Caco-2 (cell line): ENCODE results near the gene PARVB. TPM values are rescaled to one million over a fixed set of nuclear protein-coding genes. Genes with fewer than 3 reads are reported as not detected.

Source experiments
- BruUV-seq: library from RNA; stranded (reverse); fragments of 400-500 nt; replicated peaks from 2 replicates; lab custom pipeline; 2021; lab: Mats Ljungman, UMichigan
- CTCF ChIA-PET: fragments of 300-600 bp; sonication (Branson Sonifier 250); formaldehyde crosslinking; loops from one replicate; lab custom pipeline; 2022; ENCODE audit warnings: antibody characterized with exemption; lab: Charles Lee
- POLR2A ChIA-PET: fragments of 300-600 bp; sonication (Branson Sonifier 250); formaldehyde crosslinking; loops from one replicate; lab custom pipeline; 2022; ENCODE audit warnings: antibody characterized with exemption; lab: Charles Lee
- DNase-seq, 2 experiments: peaks; one replicate each; pipeline versions ENCODE4 v3.0.0 to v3.0.0-alpha.2; 2020 to 2022
- H3K27me3 ChIP-seq: replicated peaks from 2 replicates; pipeline ENCODE4 v1.6.0; 2011; ENCODE audit warnings: low read length; ENCODE audit not compliant: control insufficient read depth, insufficient read depth
- H3K36me3 ChIP-seq: 2 replicates; pipeline ENCODE4 v1.5.1; 2011; ENCODE audit warnings: low read length; ENCODE audit not compliant: control insufficient read depth, insufficient read depth
- H3K4me1 ChIP-seq: fragments of 250-450 bp; sonication (Bioruptor Pico); 2 replicates; pipeline ENCODE4 v1.5.1; 2020; ENCODE audit warnings: mild to moderate bottlenecking
- H3K4me3 ChIP-seq: 2 replicates; pipeline ENCODE4 v1.5.1; 2011; ENCODE audit warnings: low read depth, mild to moderate bottlenecking, control low read depth, low read length
- H3K9me3 ChIP-seq: fragments of 250-450 bp; sonication (Bioruptor Pico); 2 replicates; pipeline ENCODE4 v1.5.1; 2020; ENCODE audit warnings: mild to moderate bottlenecking, moderate library complexity
- H3K27ac Mint-ChIP-seq: one replicate; pipeline ENCODE4 v1.8.0; 2022; ENCODE audit warnings: mixed read lengths; ENCODE audit not compliant: unreplicated experiment
- H3K27me3 Mint-ChIP-seq: one replicate; pipeline ENCODE4 v1.8.0; 2022; ENCODE audit warnings: mixed read lengths; ENCODE audit not compliant: insufficient read depth, unreplicated experiment
- H3K36me3 Mint-ChIP-seq: one replicate; pipeline ENCODE4 v1.8.0; 2022; ENCODE audit warnings: mild to moderate bottlenecking, mixed read lengths; ENCODE audit not compliant: insufficient read depth, unreplicated experiment
- H3K4me1 Mint-ChIP-seq: one replicate; pipeline ENCODE4 v1.8.0; 2022; ENCODE audit warnings: low read depth, mixed read lengths; ENCODE audit not compliant: unreplicated experiment
- H3K4me3 Mint-ChIP-seq: one replicate; pipeline ENCODE4 v1.8.0; 2022; ENCODE audit warnings: mild to moderate bottlenecking, moderate library complexity, mixed read lengths; ENCODE audit not compliant: unreplicated experiment
- H3K9me3 Mint-ChIP-seq: one replicate; pipeline ENCODE4 v1.8.0; 2022; ENCODE audit warnings: mixed read lengths; ENCODE audit not compliant: unreplicated experiment
- intact Hi-C: fragments of 100-400 bp; cut with micrococcal nuclease; formaldehyde crosslinking; loops from one replicate; pipeline ENCODE4 v1.10.0; 2022; ENCODE audit not compliant: unreplicated experiment
- total RNA-seq: library from RNA; stranded (reverse); gene quantifications from 2 replicates; pipeline ENCODE4 v1.2.3, GENCODE V29; 2022
- TF ChIP-seq, protein P1 (sequence below), 2 experiments: fragments of 200-600 bp in 1 of 2; IDR thresholded peaks; 1 replicate in 1 of 2; 2 replicates in 1 of 2; pipeline versions ENCODE4 v1.5.1 to v1.8.0; 2011 to 2022; ENCODE audit warnings: antibody characterized with exemption in 1 of 2, control low read depth in 1 of 2, inconsistent platforms in 1 of 2, low read depth in 1 of 2, low read length in 1 of 2, mild to moderate bottlenecking in 1 of 2, moderate library complexity in 1 of 2; ENCODE audit not compliant: insufficient read depth in 1 of 2, severe bottlenecking in 1 of 2, unreplicated experiment in 1 of 2

The PARVB gene
- total RNA-seq, 1 experiment from 2014 or later, result 28.8 TPM

GRCh38 chr22:43992331-43992821, 31.7 kb upstream of the PARVB start:
- no peaks in the 10 kb centered on the region for H3K9me3 ChIP-seq
- peaks cover 7% of the 10 kb centered on the region for H3K4me1 Mint-ChIP-seq
- intact Hi-C loops, result no loop called here
- H3K27me3 Mint-ChIP-seq, result no peaks in the 10 kb centered on the region
- H3K4me3 ChIP-seq, result no peak overlapping the region
- H3K27me3 ChIP-seq, result no peaks in the 10 kb centered on the region
- no peak overlapping the region for H3K4me3 Mint-ChIP-seq
- TF ChIP-seq, protein P1, sequence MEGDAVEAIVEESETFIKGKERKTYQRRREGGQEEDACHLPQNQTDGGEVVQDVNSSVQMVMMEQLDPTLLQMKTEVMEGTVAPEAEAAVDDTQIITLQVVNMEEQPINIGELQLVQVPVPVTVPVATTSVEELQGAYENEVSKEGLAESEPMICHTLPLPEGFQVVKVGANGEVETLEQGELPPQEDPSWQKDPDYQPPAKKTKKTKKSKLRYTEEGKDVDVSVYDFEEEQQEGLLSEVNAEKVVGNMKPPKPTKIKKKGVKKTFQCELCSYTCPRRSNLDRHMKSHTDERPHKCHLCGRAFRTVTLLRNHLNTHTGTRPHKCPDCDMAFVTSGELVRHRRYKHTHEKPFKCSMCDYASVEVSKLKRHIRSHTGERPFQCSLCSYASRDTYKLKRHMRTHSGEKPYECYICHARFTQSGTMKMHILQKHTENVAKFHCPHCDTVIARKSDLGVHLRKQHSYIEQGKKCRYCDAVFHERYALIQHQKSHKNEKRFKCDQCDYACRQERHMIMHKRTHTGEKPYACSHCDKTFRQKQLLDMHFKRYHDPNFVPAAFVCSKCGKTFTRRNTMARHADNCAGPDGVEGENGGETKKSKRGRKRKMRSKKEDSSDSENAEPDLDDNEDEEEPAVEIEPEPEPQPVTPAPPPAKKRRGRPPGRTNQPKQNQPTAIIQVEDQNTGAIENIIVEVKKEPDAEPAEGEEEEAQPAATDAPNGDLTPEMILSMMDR (IDR thresholded peaks at IDR 0.05; ENCODE audit: insufficient read depth in 1 of 2, low read depth in 1 of 2, low read length in 1 of 2, severe bottlenecking in 1 of 2, unreplicated experiment in 1 of 2), result no peak
- no peaks in the 10 kb centered on the region for H3K9me3 Mint-ChIP-seq
- H3K36me3 Mint-ChIP-seq, result peaks cover 73% of the 10 kb centered on the region
- POLR2A ChIA-PET, result no interaction called here
- H3K27ac Mint-ChIP-seq, result no peak overlapping the region
- H3K36me3 ChIP-seq, result peaks cover 2% of the 10 kb centered on the region; the same call in 1 of the 2 replicates
- BruUV-seq, result no TSS peak
- no peaks in the 10 kb centered on the region for H3K4me1 ChIP-seq
- CTCF ChIA-PET, result interaction anchor here (0.6 to 2.7 kb wide), 7 partner anchors 45 to 633 kb away, joined by 3 to 90 read pairs (median 8); no protein-coding TSS in a partner anchor
- no peak for DNase-seq

DNA sequence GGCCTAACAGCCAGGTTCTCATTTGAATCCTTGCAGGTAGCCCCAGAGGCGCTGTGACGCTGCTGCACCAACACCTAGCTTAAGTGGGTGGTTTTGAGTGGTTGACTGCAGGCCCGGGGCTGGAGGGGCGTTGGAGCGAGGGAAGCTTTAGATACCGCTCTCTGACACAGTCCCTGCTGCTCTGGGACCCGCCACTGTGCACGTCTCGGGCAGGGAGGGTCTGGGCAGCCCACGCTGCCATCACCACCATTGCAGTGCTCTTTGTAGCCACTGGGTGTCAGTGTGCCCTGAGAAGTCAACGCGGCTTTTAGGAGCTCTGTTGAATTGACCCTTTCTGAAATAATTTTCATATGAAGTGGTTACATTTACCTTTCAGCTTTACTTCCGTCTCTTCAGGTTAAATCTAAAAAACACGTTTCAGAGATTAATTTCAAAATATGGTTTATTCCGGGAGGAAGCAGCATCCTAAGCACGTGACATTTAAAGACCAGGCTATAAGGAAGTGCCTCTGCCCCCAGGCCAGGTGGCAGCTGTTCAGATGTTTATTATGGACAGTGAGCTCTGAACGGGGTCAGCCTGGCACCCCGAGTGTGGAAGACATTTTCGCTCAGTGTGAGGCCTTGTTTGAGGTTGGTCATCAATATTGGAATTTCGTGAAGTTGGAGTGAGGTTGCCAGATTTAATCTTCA, 30.9 kb upstream of the PARVB start:
- Mint-ChIP-seq H3K27ac (no peak overlapping the region), H3K9me3 (no peaks in the 10 kb centered on the region), H3K27me3 (no peaks in the 10 kb centered on the region), H3K36me3 (peaks cover 74% of the 10 kb centered on the region), H3K4me3 (no peak overlapping the region), H3K4me1 (peaks cover 7% of the 10 kb centered on the region)
- H3K4me3 ChIP-seq, result no peak overlapping the region
- no peaks in the 10 kb centered on the region for H3K4me1 ChIP-seq
- H3K27me3 ChIP-seq, result no peaks in the 10 kb centered on the region
- H3K36me3 ChIP-seq, result peaks cover 2% of the 10 kb centered on the region; the same call in 1 of the 2 replicates
- no peaks in the 10 kb centered on the region for H3K9me3 ChIP-seq
- DNase-seq, result peak; percentile 48 to 64
- TF ChIP-seq, protein P1 (IDR thresholded peaks at IDR 0.05; ENCODE audit: insufficient read depth in 1 of 2, low read depth in 1 of 2, low read length in 1 of 2, severe bottlenecking in 1 of 2, unreplicated experiment in 1 of 2), result peak; percentile 91 to 96
- intact Hi-C loops, result loop anchor here (1.0 kb wide), 2 partner anchors 92 to 633 kb away; no protein-coding TSS in a partner anchor
- ChIA-PET CTCF (interaction anchor here (0.5 to 2.7 kb wide), 16 partner anchors 14 to 633 kb away, joined by 3 to 90 read pairs (median 4); no protein-coding TSS in a partner anchor), POLR2A (no interaction called here)
- BruUV-seq, result no TSS peak

DNA sequence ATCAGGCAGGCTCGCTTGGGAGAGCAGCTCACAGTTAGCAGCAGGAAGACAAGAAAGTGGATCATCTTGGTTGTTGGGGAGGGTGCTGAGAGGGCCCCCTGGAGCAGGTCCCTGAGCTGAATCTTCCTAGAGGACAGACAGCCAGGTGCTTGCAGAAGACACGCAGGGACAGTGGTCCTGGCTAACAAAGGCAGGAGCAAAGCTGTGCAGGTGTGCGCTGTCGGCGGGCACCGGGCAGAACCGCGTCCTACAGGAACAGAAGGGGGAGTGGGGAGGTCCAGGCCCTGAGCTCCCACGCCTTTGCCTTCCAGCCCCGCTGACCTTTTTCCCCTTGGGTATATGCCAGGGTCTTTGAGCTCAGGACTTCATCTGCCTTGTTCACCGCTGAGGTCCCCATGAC, 30.1 kb upstream of the PARVB start:
- H3K4me1 ChIP-seq, result no peaks in the 10 kb centered on the region
- intact Hi-C loops, result no loop called here
- BruUV-seq, result no TSS peak
- no peaks in the 10 kb centered on the region for H3K27me3 ChIP-seq
- H3K4me1 Mint-ChIP-seq, result peaks cover 7% of the 10 kb centered on the region
- H3K9me3 ChIP-seq, result no peaks in the 10 kb centered on the region
- TF ChIP-seq, protein P1 (IDR thresholded peaks at IDR 0.05; ENCODE audit: insufficient read depth in 1 of 2, low read depth in 1 of 2, low read length in 1 of 2, severe bottlenecking in 1 of 2, unreplicated experiment in 1 of 2), result no peak
- ChIA-PET CTCF (interaction anchor here (1.4 to 2.7 kb wide), 4 partner anchors 88 to 632 kb away, joined by 4 to 90 read pairs (median 16); no protein-coding TSS in a partner anchor), POLR2A (no interaction called here)
- H3K27me3 Mint-ChIP-seq, result no peaks in the 10 kb centered on the region
- no peaks in the 10 kb centered on the region for H3K9me3 Mint-ChIP-seq
- no peak overlapping the region for H3K27ac Mint-ChIP-seq
- H3K4me3 ChIP-seq, result no peak overlapping the region
- H3K4me3 Mint-ChIP-seq, result no peak overlapping the region
- peaks cover 76% of the 10 kb centered on the region for H3K36me3 Mint-ChIP-seq
- DNase-seq, result no peak
- H3K36me3 ChIP-seq, result peaks cover 2% of the 10 kb centered on the region; the same call in 1 of the 2 replicates
